Chondrocyte (in vitro differentiated cells): Measurements from ENCODE around the gene DOLK. TPM values are rescaled to one million over a fixed set of nuclear protein-coding genes. Genes with fewer than 3 reads are reported as not detected.

Experiments used
- DNase-seq: peaks from one replicate; pipeline ENCODE4 v3.0.0; 2021; ENCODE audit warnings: mixed read lengths, low spot score
- H3K27ac Mint-ChIP-seq: one replicate; pipeline ENCODE4 v1.8.0; 2021; ENCODE audit warnings: mild to moderate bottlenecking, moderate library complexity, mixed read lengths; ENCODE audit not compliant: unreplicated experiment
- H3K27me3 Mint-ChIP-seq: 2 replicates; pipeline ENCODE4 v1.8.0; 2021; ENCODE audit warnings: low read depth, mixed read lengths
- H3K36me3 Mint-ChIP-seq: 2 replicates; pipeline ENCODE4 v1.8.0; 2021; ENCODE audit warnings: low read depth, mixed read lengths
- H3K4me1 Mint-ChIP-seq: 2 replicates; pipeline ENCODE4 v1.8.0; 2021; ENCODE audit warnings: low read depth, mild to moderate bottlenecking, mixed read lengths
- H3K4me3 Mint-ChIP-seq: one replicate; pipeline ENCODE4 v1.8.0; 2021; ENCODE audit warnings: mild to moderate bottlenecking, moderate library complexity, mixed read lengths; ENCODE audit not compliant: unreplicated experiment
- H3K9me3 Mint-ChIP-seq: 2 replicates; pipeline ENCODE4 v1.8.0; 2021; ENCODE audit warnings: low read depth, mixed read lengths
- CTCF ChIP-seq: fragments of 200-600 bp; sonication (generic); IDR thresholded peaks from 2 replicates; pipeline ENCODE4 v1.5.0; 2021; ENCODE audit warnings: antibody characterized with exemption, mild to moderate bottlenecking, moderate library complexity
- total RNA-seq: library from RNA; stranded (reverse); gene quantifications from 3 replicates; pipeline ENCODE4 v1.2.1, GENCODE V29; 2021

The DOLK gene
- total RNA-seq, 1 donor from 2014 or later: 22.2 TPM

GRCh38 chr9:128940946-128941755, 6.3 kb downstream of the DOLK start:
- H3K27ac Mint-ChIP-seq: no peak overlapping the region
- no peak for DNase-seq
- no peak overlapping the region for H3K4me3 Mint-ChIP-seq
- H3K36me3 Mint-ChIP-seq: no peaks in the 10 kb centered on the region
- TF ChIP-seq CTCF: no peak
- H3K9me3 Mint-ChIP-seq: no peaks in the 10 kb centered on the region
- peaks cover 8% of the 10 kb centered on the region for H3K4me1 Mint-ChIP-seq
- no peaks in the 10 kb centered on the region for H3K27me3 Mint-ChIP-seq

GRCh38 chr9:128940271-128940921, 7.0 kb downstream of the DOLK start:
- H3K27ac Mint-ChIP-seq: no peak overlapping the region
- H3K4me3 Mint-ChIP-seq: no peak overlapping the region
- DNase-seq: no peak
- H3K36me3 Mint-ChIP-seq: no peaks in the 10 kb centered on the region
- peaks cover under 1% of the 10 kb centered on the region for H3K4me1 Mint-ChIP-seq
- H3K27me3 Mint-ChIP-seq: no peaks in the 10 kb centered on the region
- H3K9me3 Mint-ChIP-seq: no peaks in the 10 kb centered on the region
- TF ChIP-seq CTCF: no peak

DNA sequence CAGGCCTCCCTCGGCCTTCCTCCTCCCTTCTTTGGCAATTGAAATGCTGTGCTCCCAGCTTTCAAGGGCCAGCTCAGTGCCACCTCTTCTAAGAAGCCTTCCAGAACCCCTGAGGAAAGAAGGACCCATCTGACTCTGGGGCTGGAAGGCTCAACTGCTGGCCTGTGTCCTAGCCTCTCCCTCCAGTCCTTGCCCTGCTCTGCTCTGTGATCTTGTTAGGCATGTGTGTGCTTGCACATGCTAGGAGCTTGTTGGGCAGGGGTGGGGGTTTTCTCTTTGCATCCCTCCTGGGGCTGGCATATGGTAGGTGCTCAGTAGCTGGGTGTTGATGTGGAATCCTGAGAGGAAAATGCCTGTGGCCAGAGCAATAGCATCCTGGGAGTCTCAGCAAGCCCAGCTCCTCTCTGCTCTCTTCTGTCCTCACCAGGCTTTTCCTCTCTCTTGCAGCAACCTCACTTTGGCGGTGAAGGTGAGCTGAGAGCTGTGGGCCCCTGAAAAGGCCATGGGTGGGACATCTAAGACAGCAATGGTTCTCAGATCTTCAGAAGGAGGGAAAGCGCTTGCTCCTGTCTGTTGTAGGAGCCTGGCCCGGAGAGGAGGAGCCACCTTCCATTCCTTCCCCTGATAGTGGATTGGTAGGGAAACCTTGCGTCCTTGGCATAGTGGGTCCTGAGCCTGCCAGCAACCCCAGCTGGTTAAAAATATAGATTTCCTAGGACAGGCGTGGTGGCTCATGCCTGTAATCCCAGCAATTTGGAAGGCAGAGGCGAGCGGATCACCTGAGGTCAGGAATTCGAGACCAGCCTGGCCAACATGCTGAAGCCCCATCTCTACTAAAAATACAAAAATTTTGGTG, 9.9 kb downstream of the DOLK start:
- no peaks in the 10 kb centered on the region for H3K27me3 Mint-ChIP-seq
- H3K4me3 Mint-ChIP-seq: no peak overlapping the region
- no peaks in the 10 kb centered on the region for H3K9me3 Mint-ChIP-seq
- H3K36me3 Mint-ChIP-seq: no peaks in the 10 kb centered on the region
- DNase-seq: no peak
- H3K27ac Mint-ChIP-seq: no peak overlapping the region
- H3K4me1 Mint-ChIP-seq: no peaks in the 10 kb centered on the region
- TF ChIP-seq CTCF: no peak

GRCh38 chr9:128936171-128936865, 11.1 kb downstream of the DOLK start:
- no peak for TF ChIP-seq CTCF
- no peaks in the 10 kb centered on the region for H3K4me1 Mint-ChIP-seq
- DNase-seq: no peak
- no peak overlapping the region for H3K27ac Mint-ChIP-seq
- no peaks in the 10 kb centered on the region for H3K9me3 Mint-ChIP-seq
- no peak overlapping the region for H3K4me3 Mint-ChIP-seq
- H3K27me3 Mint-ChIP-seq: no peaks in the 10 kb centered on the region
- no peaks in the 10 kb centered on the region for H3K36me3 Mint-ChIP-seq
